GM21825 (cell line): ENCODE measurements around the gene LMX1B.

Experiments used
- ATAC-seq: cut with Tn5 transposase; IDR thresholded peaks from one replicate; pipeline ENCODE4 v1.9.1; 2021; ENCODE audit warnings: mild to moderate bottlenecking, moderate library complexity; ENCODE audit not compliant: unreplicated experiment

The LMX1B gene

DNA sequence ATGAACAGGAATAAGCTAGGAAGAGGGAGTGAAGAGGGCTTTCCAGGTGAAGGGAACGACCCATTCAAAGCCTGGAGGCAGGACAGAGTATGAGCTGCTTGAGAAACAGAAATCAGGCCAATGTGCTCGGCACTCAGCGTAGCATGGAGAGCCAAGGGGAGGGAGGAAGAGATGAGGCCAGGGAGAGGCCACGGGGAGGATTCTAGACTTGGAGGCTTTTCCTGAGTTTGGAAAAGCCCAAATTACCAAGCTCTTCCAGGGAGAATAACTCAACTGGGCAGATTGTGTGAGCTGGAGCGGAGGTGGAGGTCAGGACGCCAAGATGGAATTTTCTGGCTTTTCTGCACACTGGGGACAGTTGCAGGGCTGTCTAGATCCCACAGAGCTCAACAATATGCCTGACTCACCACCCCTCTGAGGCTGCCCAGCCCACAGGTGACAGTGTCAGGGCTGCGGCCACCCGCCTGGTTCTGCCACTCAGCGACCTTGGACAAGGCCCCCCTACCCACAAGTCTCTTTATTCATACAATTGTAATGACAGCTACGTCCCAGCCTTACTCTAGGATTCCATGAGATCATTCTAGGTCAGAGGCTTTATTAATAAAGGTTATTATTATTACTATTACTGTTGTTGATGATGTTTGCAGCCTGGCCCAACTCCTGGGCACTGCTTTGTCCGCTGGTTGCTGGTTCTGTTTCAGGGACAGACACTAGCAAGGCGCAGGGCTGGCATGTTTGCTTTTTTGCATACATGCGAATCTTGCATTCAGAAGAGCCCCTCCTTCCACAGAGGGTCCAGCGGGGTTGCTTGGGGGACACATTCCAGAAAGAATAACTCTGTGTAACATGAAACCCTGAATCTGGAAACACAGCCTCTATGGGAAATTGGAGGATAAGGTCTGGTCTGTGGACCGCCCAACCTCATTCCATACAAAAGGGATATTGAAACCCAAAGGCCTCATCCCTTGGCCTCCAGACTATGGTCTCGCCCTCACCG lies 9.4 kb upstream of the LMX1B start:
- ATAC-seq, result no peak

GRCh38 chr9:126605792-126606482 lies 7.8 kb upstream of the LMX1B start:
- no peak for ATAC-seq

GRCh38 chr9:126606483-126606870 lies 7.3 kb upstream of the LMX1B start:
- ATAC-seq, result no peak

DNA sequence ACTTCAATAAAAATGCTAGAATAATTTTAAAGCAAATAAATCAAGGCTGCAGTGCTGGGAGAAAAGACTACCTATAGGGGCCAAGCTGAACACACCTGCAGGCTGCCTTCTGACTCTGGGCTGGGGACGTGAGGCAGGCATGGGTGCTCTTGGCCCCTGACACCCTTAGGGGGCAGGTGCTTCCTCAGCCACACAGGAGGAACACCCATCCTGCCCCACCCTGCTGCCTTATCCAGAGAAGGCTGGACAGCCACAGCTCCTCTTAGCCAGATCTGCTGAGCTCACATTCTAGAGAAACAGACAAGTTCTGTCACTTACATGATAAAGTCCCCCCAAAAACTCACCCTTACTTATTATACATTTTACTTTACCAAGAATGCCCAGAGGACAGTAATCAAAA lies 6.6 kb upstream of the LMX1B start:
- ATAC-seq, result no peak

GRCh38 chr9:126607731-126608130 lies 6.0 kb upstream of the LMX1B start:
- no peak for ATAC-seq

DNA sequence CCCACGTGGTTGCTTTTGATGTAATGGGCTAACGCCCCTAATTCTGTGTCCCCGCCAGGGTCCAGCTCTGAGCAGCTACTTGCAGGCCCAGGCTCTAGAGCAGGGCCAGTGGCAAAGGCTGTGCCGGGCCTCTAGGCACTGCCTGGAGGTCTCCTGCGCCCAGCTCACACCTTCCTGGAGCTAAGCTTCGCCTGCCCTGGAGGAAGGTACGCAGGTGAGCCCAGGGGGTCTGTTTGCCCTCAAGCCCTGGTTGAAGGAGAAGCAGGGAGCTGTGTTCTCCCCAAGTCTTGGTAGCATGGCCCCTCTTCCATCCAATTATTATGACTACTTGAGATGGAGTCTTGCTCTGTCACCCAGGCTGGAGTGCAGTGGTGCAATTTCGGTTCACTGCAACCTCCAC lies 5.2 kb upstream of the LMX1B start:
- no peak for ATAC-seq

GRCh38 chr9:126609191-126609590 lies 4.5 kb upstream of the LMX1B start:
- ATAC-seq, result no peak

GRCh38 chr9:126609711-126610388 lies 3.9 kb upstream of the LMX1B start:
- no peak for ATAC-seq

GRCh38 chr9:126611193-126611591 lies 2.5 kb upstream of the LMX1B start:
- no peak for ATAC-seq

DNA sequence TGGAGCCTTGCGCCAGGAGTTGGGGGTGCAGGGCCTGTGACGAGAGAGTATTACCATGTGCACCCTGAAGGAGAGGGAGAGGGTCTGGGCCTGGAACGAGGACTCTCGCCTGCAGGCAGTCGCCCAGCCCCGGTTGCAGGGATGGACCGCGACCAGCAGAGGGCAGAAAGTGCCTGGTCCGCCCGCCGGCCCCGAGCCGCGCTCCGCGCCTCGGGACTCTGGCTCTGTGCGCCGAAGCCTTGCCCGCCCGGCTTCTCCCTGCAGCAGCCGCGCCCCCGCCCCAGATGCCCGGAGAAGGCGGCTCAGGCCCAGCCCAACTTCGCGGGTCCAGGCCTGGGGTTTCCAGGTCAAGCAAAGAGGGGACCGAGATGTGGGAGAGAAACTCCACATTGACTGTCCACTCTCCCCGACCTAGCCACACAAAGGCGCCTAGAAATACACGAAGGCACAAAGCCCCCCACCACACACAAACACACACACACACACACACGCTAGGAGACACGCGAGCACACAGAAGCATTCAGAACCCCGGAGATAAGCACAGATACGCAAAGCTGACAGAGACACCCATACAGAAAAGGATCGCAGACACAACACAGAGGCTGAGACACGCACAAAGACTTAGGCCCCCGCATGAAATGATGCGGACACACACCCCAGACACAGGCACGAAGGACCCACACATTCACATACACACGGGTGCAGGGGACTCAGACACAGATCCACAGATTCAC lies 2.0 kb upstream of the LMX1B start:
- ATAC-seq, result no peak

- no peak for ATAC-seq
Measured at GRCh38 chr9:126612326-126612812, 1.4 kb upstream of the LMX1B start.

DNA sequence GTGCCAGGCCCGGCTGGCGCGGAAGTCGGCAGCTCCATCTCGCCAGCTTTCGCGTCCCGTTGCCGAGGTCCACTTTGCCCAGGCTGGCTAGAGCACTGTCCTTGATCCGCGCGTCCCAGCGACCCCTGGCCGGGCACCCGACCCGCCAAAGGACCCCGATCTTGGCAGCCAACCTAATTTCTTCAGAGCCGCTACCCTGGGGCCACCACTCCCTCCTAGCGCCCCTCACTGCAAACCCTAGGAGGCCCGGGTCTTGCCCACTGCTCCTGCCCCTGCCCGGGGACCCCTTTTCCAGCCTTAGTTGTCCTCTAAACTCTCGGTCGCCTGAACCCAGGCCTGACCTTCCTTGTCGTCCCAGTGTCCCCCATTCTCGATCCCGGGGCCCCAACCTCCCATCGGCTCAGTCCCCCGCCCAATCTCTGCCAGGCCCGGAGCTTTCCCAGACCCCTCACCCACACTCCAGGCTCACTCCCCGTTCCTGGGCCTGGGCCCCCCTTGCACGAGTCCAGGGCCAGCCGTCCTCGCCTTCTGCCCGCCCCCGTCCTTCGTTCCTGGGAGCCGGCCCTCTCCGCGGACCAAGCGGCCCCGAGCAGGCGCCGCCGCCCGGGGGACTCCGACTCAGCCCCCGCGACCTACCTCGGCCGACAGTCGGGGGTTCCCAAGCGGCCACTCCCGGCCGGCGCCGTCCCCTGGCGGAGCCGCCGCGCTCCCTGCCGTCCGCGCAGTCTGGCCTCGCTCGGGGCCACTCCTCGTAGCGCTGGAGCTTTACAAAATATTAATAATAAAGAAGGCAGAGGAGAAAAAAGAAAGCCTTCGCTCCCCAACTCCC lies 701 bp upstream of the LMX1B start:
- ATAC-seq, result no peak

- no peak for ATAC-seq
Measured at GRCh38 chr9:126614088-126614454, 343 bp downstream of the LMX1B start.

DNA sequence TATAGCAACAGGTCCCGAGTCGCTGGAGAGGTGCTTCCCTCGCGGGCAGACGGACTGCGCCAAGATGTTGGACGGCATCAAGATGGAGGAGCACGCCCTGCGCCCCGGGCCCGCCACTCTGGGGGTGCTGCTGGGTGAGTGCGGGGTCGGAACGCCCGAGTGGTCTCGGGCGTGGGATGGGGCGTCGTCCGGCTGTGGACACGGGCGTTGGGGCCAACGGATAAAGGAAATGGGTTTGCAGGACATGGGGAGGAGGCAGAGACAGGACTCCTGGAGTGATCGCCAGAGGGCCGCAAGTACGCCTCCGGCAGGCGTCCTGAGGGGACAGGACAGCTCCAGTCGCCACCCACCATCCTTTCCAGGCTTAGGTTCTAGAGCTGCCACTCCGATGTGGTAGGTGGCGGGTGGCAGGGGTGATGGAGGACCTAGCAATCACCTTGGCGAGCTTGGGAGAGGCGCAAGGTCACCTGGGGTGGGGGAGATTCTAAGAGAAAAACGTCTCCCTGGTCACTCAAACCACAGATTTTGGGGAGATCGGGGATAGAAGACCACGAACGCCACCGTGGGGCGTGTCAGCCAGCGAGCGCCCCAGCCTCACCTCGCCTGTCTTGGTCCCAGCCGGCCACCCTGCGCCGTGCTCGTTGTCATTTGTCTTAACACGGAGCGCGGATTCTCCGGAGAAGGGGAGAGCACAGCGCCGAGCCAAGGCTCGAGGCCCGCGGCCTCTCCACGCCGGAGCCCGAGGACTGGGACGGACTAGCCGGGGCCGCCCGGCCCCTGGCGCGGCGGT lies 922 bp downstream of the LMX1B start:
- ATAC-seq, result no peak

GRCh38 chr9:126615245-126615790 lies 1.6 kb downstream of the LMX1B start:
- no peak for ATAC-seq

DNA sequence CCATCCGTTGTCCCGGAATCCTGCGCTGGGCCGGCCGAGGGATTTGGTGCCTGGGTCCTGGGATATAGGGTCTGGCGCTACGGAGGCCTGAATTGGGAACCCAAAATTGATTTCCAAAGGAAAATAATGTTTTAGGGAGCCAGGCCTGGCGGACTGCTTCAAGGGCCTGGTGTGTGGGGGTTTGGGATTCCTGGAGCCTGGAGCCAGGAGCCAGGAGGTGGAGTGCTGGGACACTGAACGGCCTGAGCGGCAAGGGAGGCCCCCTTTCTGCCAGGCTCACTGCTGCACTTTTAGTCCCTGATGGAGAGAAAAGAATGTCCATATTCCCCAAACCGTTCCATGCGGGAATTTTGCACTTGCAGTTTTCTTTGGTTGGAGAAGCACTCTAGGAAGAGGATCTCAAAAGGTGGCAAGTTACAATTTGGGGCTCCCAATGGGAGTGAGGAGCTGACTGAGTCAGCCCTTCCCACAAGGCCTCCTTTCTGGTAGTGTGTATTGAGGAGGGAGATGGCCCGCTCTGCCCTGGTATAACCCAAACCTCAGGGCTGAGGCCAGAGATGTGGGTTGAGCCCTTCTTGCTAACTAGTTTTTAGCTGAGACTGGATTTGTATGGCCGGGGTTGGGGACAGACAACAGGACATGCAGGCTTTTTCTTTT lies 2.2 kb downstream of the LMX1B start:
- no peak for ATAC-seq

GRCh38 chr9:126616521-126616976 lies 2.8 kb downstream of the LMX1B start:
- no peak for ATAC-seq
